ENCODE measurements around the gene DGKH. TPM values are rescaled to one million over a fixed set of nuclear protein-coding genes. Genes with fewer than 3 reads are reported as not detected.

DGKH gene
- total RNA-seq, 2 donors from 2014 or later = 4.6 to 8.9 TPM

DNA sequence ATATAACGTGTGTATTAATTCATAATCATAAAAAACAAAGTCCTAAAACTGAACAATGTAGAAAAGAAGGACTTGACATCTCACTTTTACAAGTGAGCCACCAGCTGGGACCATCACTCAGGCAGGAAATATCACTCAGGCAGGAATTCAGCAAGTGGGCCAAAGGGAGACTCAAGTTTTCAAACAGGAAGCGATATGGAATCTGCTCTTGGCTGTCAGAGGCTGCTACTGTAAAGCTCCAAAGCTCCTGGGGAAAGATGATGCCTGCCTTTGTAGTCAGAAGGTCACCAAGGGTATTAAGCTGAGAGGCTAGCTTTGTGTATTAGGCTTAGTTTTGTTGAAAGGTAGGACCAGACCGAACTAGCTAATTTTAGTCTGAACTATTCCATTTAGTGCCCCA lies 218.0 kb downstream of the DGKH start:
- TF ChIP-seq, protein P1, sequence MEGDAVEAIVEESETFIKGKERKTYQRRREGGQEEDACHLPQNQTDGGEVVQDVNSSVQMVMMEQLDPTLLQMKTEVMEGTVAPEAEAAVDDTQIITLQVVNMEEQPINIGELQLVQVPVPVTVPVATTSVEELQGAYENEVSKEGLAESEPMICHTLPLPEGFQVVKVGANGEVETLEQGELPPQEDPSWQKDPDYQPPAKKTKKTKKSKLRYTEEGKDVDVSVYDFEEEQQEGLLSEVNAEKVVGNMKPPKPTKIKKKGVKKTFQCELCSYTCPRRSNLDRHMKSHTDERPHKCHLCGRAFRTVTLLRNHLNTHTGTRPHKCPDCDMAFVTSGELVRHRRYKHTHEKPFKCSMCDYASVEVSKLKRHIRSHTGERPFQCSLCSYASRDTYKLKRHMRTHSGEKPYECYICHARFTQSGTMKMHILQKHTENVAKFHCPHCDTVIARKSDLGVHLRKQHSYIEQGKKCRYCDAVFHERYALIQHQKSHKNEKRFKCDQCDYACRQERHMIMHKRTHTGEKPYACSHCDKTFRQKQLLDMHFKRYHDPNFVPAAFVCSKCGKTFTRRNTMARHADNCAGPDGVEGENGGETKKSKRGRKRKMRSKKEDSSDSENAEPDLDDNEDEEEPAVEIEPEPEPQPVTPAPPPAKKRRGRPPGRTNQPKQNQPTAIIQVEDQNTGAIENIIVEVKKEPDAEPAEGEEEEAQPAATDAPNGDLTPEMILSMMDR (IDR thresholded peaks at IDR 0.05) = no peak
- no peak for TF ChIP-seq POLR2AphosphoS5 (IDR thresholded peaks at IDR 0.05)
- Histone ChIP-seq H3K27ac (no peak overlapping the region), H3K4me3 (no peak overlapping the region), H3K4me1 (replicated peaks) (no peaks in the 10 kb centered on the region), H3K36me3 (no peaks in the 10 kb centered on the region), H3K27me3 (replicated peaks; ENCODE audit: insufficient read depth) (no peaks in the 10 kb centered on the region), H3K9me3 (no peaks in the 10 kb centered on the region)
- intact Hi-C loops (cut with DNase I) = no loop called here
- WGBS = 58% methylated on average over 3 of the region's 3 CpGs
- no peak for DNase-seq (ENCODE audit: low spot score)

DNA sequence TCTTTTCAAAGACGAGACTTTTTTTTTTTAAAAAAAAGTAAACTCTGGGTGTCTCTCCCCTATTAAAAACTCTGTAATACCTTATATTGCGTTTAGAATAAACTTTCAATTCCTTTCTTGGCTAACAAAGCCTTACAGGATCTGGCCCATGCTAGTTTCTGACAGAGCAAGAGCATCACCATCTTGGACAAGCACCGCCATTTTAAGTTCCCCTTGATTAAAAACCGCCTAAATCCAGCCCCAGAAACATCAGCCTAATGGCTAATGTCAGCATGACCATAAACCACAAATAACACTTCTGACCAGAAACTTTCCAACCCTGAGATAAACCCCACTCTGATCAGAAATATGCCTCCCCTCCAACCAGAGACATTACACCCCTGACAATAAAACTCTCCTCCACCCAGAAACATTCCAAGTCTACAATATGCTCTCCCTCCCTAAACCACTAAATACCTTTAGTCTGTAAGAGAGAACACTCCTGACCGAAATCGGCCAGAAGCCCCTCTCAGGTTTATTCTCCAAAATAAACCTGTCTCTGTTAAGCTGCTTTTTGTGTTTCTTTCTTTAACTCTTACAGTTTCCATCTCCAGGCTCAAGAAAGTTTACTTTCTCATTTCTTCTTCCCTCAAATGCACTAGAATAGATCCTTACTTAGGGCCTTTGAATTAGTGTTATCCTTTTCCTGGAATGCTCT lies 221.9 kb downstream of the DGKH start:
- no peak overlapping the region for H3K27ac ChIP-seq
- DNase-seq (ENCODE audit: low spot score) = no peak
- no peak overlapping the region for H3K4me3 ChIP-seq
- no peaks in the 10 kb centered on the region for H3K4me1 ChIP-seq (replicated peaks)
- TF ChIP-seq POLR2A (IDR thresholded peaks at IDR 0.05) = no peak
- no peak for TF ChIP-seq POLR2AphosphoS5 (IDR thresholded peaks at IDR 0.05)
- TF ChIP-seq, protein P1 (IDR thresholded peaks at IDR 0.05) = no peak
- H3K27me3 ChIP-seq (replicated peaks; ENCODE audit: insufficient read depth) = no peaks in the 10 kb centered on the region
- WGBS = 92% methylated on average over 6 of the region's 6 CpGs
- no peaks in the 10 kb centered on the region for H3K36me3 ChIP-seq
- intact Hi-C loops (cut with DNase I) = no loop called here
- no peaks in the 10 kb centered on the region for H3K9me3 ChIP-seq

DNA sequence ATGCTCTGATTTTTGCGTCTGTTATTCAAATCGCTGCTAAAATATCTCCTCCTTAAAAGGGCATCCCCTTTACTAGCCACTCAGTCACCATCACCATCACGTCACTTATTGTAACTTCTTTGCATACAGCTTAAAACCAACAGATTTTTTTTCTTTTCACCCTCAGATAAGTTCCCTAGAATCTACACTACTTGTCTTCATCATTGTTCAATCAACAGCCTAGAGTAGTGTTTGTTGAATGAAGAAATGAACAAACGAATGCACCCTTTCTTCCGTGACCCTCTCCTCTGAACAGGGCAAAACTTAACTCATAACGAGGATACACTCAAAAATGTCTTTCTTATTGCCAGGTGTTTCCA lies 222.4 kb downstream of the DGKH start:
- Histone ChIP-seq H3K36me3 (no peaks in the 10 kb centered on the region), H3K4me3 (peak overlapping the region in 1 of 2 donors; percentile 81), H3K27me3 (replicated peaks; ENCODE audit: insufficient read depth) (no peaks in the 10 kb centered on the region), H3K4me1 (replicated peaks) (no peaks in the 10 kb centered on the region), H3K9me3 (no peaks in the 10 kb centered on the region), H3K27ac (no peak overlapping the region)
- 83% methylated on average over 6 of the region's 6 CpGs for WGBS
- intact Hi-C loops (cut with DNase I) = no loop called here
- TF ChIP-seq, protein P1 (IDR thresholded peaks at IDR 0.05) = no peak
- TF ChIP-seq POLR2AphosphoS5 (IDR thresholded peaks at IDR 0.05) (no peak), POLR2A (IDR thresholded peaks at IDR 0.05) (no peak)
- no peak for DNase-seq (ENCODE audit: low spot score)

DNA sequence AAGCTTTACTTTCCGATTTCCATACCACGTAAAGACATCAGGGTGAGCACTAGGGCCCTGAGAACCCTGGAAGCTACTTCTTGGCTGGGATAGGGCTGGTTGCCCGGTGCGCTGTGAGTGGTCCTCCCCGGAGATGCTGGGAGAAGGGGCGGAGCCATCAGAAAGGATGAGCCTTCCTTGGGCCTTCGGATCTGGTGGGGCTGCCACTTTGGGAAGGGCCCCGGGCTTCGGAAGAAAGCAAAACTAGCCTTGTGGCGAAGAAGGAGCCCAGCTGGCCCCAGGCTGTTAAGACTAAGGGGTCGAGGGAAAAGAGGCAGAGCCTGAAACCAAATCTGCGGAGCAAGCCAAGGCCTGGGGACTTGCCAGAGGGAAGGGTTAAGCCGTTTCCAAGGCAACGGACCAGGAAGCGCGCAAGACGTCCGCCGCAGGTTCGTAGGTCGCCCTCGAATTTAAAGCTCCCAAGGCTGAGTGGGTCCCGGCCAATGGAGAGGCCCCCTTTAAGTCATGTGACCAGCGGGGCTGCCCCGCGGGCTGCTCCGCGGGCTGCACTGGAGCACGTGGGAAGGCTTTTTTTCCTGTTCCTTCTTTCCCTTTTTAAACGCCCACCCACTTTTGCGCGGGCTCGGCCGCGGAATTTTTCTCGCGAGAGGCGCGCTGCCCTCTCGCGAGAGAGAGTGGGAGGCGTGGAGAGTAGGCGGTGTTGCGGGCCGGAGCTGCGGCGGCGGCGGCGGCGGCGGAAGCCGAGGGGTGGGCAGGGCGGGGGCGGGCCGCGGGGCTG lies 223.1 kb downstream of the DGKH start:
- 3% methylated on average over 42 of the region's 57 CpGs for WGBS
- peak overlapping the region; percentile 81 to 91 for H3K4me3 ChIP-seq
- peak; percentile 85 for DNase-seq (ENCODE audit: low spot score)
- H3K36me3 ChIP-seq = no peaks in the 10 kb centered on the region
- intact Hi-C loops (cut with DNase I) = no loop called here
- H3K27ac ChIP-seq = peak overlapping the region; percentile 82 to 87
- no peaks in the 10 kb centered on the region for H3K9me3 ChIP-seq
- TF ChIP-seq POLR2A (IDR thresholded peaks at IDR 0.05) (no peak), POLR2AphosphoS5 (IDR thresholded peaks at IDR 0.05) (peak; percentile 87)
- H3K4me1 ChIP-seq (replicated peaks) = no peaks in the 10 kb centered on the region
- H3K27me3 ChIP-seq (replicated peaks; ENCODE audit: insufficient read depth) = no peaks in the 10 kb centered on the region

DNA sequence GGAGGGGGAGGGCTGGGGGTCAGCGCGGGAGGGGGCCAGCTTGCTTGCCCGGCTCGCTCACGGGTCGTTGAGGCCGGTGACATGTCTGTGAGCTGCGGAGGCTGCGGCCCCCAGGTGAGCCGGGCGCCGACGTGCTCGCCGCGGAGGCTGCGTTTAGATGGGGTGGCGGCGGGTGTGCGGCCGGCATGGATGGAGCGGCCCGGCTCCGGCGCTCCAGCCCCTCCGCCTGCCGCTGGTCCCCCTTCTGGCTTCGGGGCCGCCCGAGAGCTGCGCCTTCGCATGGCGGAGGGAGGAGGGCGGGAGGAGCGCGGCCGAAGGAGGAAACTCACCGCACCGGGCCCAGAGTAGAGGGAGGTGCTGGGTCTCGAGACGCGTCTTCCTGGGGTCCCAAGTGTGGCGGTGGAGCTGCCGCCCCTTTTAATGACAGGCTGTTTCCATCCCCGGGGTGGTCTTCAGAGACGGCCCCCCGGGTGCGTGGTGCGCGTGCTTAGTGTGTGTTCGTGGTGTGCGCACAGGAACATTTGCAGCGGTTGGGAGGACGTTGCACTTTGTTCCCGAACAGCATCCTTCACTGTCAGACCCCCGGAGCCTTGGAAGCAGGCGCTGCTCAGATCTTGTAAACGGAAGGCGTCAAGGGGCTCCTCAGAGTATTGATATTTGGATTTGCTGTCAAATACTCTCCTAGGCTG lies 223.8 kb downstream of the DGKH start, which contains the start of gene AKAP11:
AKAP11 (plus strand) TSS at position 38 of the 689 bp plus-strand sequence. CDS start 14,197 bp downstream, outside the sequence.
- Histone ChIP-seq H3K27me3 (replicated peaks; ENCODE audit: insufficient read depth) (no peaks in the 10 kb centered on the region), H3K27ac (peak within 1 kb of the TSS; percentile 82 to 87), H3K9me3 (no peaks in the 10 kb centered on the region), H3K36me3 (no peaks in the 10 kb centered on the region), H3K4me3 (peak within 1 kb of the TSS; percentile 81 to 91), H3K4me1 (replicated peaks) (no peaks in the 10 kb centered on the region)
- TF ChIP-seq POLR2AphosphoS5 (IDR thresholded peaks at IDR 0.05) = no peak
- peak; percentile 10 for TF ChIP-seq POLR2A (IDR thresholded peaks at IDR 0.05)
- DNase-seq (ENCODE audit: low spot score) = peak; percentile 26
- intact Hi-C loops (cut with DNase I) = no loop called here
- under 1% methylated on average over 29 of the region's 59 CpGs for WGBS

Measured in prostate gland (tissue), 2 donors.